Measurements from ENCODE around the gene ZNF736. TPM values are rescaled to one million over a fixed set of nuclear protein-coding genes. Genes with fewer than 3 reads are reported as not detected.

The ZNF736 gene
- total and polyA plus RNA-seq, 2 experiments from 2014 or later = not detected

- Histone ChIP-seq H3K27me3 (no peaks in the 10 kb centered on the region), H3K4me1 (ENCODE audit: insufficient read depth) (no peaks in the 10 kb centered on the region), H3K4me3 (no peak overlapping the region), H2AFZ (no peak overlapping the region), H3K36me3 (replicated peaks; ENCODE audit: insufficient read depth, low read depth) (no peaks in the 10 kb centered on the region), H3K9me3 (ENCODE audit: low read depth) (no peaks in the 10 kb centered on the region), H3K27ac (no peak overlapping the region), H3K4me2 (no peak overlapping the region), H3K79me2 (no peaks in the 10 kb centered on the region), H3K9me2 (replicated peaks; ENCODE audit: insufficient read depth) (no peaks in the 10 kb centered on the region), H4K20me1 (ENCODE audit: insufficient read depth, poor library complexity, severe bottlenecking) (no peaks in the 10 kb centered on the region)
- DNase-seq (ENCODE audit: low spot score) = no peak
- TF ChIP-seq EZH2 (IDR thresholded peaks at IDR 0.05; ENCODE audit: borderline replicate concordance) (no peak), CTCF (IDR thresholded peaks at IDR 0.05; ENCODE audit: poor library complexity) (no peak), EZH2phosphoT487 (IDR thresholded peaks at IDR 0.05; ENCODE audit: low read depth, severe bottlenecking, unreplicated experiment) (no peak)
- WGBS (ENCODE audit: low lambda C conversion rate, missing lambda C conversion rate) = 86% methylated on average over 33 of the region's 33 CpGs
Observed at GRCh38 chr7:64307254-64308015, 6.3 kb upstream of the ZNF736 start.

- 77% methylated on average over 7 of the region's 7 CpGs for WGBS (ENCODE audit: low lambda C conversion rate, missing lambda C conversion rate)
- TF ChIP-seq CTCF (IDR thresholded peaks at IDR 0.05; ENCODE audit: poor library complexity) (no peak), EZH2phosphoT487 (IDR thresholded peaks at IDR 0.05; ENCODE audit: low read depth, severe bottlenecking, unreplicated experiment) (no peak), EZH2 (IDR thresholded peaks at IDR 0.05; ENCODE audit: borderline replicate concordance) (no peak)
- no peaks in the 10 kb centered on the region for H3K36me3 ChIP-seq (replicated peaks; ENCODE audit: insufficient read depth, low read depth)
- no peak overlapping the region for H3K4me2 ChIP-seq
- no peaks in the 10 kb centered on the region for H3K79me2 ChIP-seq
- no peaks in the 10 kb centered on the region for H3K4me1 ChIP-seq (ENCODE audit: insufficient read depth)
- no peaks in the 10 kb centered on the region for H4K20me1 ChIP-seq (ENCODE audit: insufficient read depth, poor library complexity, severe bottlenecking)
- H3K27ac ChIP-seq = no peak overlapping the region
- DNase-seq (ENCODE audit: low spot score) = no peak
- no peaks in the 10 kb centered on the region for H3K9me2 ChIP-seq (replicated peaks; ENCODE audit: insufficient read depth)
- H3K4me3 ChIP-seq = no peak overlapping the region
- H3K9me3 ChIP-seq (ENCODE audit: low read depth) = no peaks in the 10 kb centered on the region
- H2AFZ ChIP-seq = no peak overlapping the region
- H3K27me3 ChIP-seq = no peaks in the 10 kb centered on the region
Observed at GRCh38 chr7:64308016-64308270, 5.8 kb upstream of the ZNF736 start.

- H3K4me1 ChIP-seq (ENCODE audit: insufficient read depth) = no peaks in the 10 kb centered on the region
- no peaks in the 10 kb centered on the region for H3K9me3 ChIP-seq (ENCODE audit: low read depth)
- no peak overlapping the region for H3K4me3 ChIP-seq
- H3K27ac ChIP-seq = no peak overlapping the region
- TF ChIP-seq CTCF (IDR thresholded peaks at IDR 0.05; ENCODE audit: poor library complexity) (no peak), EZH2phosphoT487 (IDR thresholded peaks at IDR 0.05; ENCODE audit: low read depth, severe bottlenecking, unreplicated experiment) (no peak), EZH2 (IDR thresholded peaks at IDR 0.05; ENCODE audit: borderline replicate concordance) (no peak)
- H3K4me2 ChIP-seq = no peak overlapping the region
- H3K9me2 ChIP-seq (replicated peaks; ENCODE audit: insufficient read depth) = no peaks in the 10 kb centered on the region
- H3K27me3 ChIP-seq = no peaks in the 10 kb centered on the region
- WGBS (ENCODE audit: low lambda C conversion rate, missing lambda C conversion rate) = 61% methylated on average over 3 of the region's 3 CpGs
- H4K20me1 ChIP-seq (ENCODE audit: insufficient read depth, poor library complexity, severe bottlenecking) = no peaks in the 10 kb centered on the region
- H2AFZ ChIP-seq = no peak overlapping the region
- no peak for DNase-seq (ENCODE audit: low spot score)
- no peaks in the 10 kb centered on the region for H3K36me3 ChIP-seq (replicated peaks; ENCODE audit: insufficient read depth, low read depth)
- H3K79me2 ChIP-seq = no peaks in the 10 kb centered on the region
Observed at GRCh38 chr7:64310426-64310825, 3.3 kb upstream of the ZNF736 start.
